ENCODE results near the gene ERCC3.

Gene ERCC3

GRCh38 chr2:127293748-127294562 is at the start of gene ERCC3:
ERCC3 (minus strand) TSS chr2:127294144; CDS start chr2:127294081, 63 bp downstream.
- DNase-seq, result peak; percentile 82 to 88

GRCh38 chr2:127343277-127343676 is 49.3 kb upstream of the ERCC3 start:
- DNase-seq, result peak in 1 of 2 experiments; percentile 9

- DNase-seq, result no peak
These were observed 48.2 kb upstream of the ERCC3 start for GRCh38 chr2:127342101-127342500.

- DNase-seq, result no peak
These were observed 38.4 kb upstream of the ERCC3 start for GRCh38 chr2:127332335-127332734.

DNA sequence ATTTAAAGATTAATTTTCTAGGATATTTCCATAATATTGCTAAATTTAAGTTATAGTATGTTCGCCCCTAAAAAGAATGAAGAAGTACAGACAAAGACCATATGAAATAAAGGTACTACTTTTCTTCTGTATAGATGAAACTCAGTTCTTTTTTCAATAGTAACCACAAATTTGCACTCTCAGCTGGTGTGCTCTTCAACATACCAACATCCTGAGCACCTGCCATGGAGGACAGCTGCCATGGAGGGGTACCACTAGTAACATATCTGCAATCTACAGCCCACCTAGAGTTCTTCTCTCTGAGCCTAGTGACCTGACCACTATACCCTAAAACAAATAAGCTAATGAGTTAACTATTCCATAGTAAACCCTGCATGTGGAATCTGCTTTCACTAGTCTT is 36.8 kb upstream of the ERCC3 start:
- no peak for DNase-seq

DNA sequence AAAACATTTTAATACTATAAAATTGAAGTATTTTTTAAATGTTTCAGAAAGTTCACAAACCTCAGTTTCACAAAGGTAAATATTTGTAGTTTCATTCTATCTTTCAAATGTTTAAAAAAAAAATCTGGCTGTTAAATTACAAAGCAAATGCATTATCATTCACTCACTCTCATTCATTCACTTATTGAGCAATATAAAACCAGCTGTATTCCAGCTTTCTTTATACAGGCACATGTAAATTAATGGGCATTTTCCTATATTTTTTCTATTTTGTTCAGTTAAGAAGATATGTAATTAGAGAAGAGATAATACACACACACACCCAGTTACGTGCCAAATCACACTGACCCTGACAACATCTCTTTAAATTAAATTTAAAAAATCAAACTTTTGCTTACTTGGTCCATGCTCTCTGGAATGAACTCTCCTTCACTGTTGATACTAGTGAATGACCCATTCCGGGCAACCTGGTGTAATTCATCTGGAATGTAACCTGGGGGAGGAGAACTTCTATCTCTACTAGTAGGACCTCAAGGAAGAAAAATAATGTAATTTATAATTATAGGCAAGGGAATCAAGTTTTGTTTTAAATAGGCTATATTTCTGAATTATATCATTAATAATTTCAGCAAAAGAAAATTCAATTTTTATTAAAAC is 32.5 kb upstream of the ERCC3 start:
- no peak for DNase-seq

DNA sequence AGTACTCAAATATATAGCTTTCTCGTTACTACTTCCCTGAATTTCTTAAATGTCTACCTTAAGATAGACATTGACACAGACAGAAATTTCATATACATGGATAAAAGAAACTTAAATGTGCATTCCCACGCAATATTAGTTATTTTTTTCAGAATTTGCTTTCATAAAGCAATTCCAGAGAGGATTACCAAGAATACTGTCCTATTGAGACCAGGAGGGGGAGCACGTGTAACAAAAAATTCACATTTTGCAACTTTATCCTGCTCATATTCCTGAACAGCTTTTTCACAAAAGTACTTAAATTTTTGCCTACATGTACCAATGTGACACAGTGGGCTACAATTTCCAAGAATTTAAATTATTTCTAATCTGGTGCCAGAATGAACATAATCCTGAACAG is 30.7 kb upstream of the ERCC3 start:
- no peak for DNase-seq

DNA sequence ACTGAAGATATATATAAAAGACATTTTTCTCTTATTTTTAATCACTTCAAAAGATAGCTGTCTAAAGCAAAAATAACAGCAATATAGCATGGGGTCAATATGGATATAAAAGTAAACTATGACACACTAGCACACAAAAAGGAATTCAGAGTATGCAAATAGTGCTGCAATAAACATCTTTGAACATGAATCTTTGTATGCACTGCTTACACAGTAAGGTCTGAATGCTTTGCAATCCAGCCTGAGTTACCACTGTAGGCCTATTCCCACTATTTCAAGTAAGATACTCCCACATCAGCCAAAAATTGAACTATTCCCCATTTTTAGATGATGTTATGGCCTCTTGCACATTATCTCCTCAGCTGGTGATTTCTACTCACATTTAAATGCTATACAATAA is 27.4 kb upstream of the ERCC3 start:
- no peak for DNase-seq

- no peak for DNase-seq
These were observed 26.8 kb upstream of the ERCC3 start for GRCh38 chr2:127320586-127321275.

GRCh38 chr2:127320067-127320466 is 26.1 kb upstream of the ERCC3 start:
- no peak for DNase-seq

GRCh38 chr2:127314193-127314988 is 20.4 kb upstream of the ERCC3 start:
- peak in 1 of 2 experiments; percentile 41 for DNase-seq

- DNase-seq, result no peak
These were observed 19.5 kb upstream of the ERCC3 start for GRCh38 chr2:127313406-127313805.

DNA sequence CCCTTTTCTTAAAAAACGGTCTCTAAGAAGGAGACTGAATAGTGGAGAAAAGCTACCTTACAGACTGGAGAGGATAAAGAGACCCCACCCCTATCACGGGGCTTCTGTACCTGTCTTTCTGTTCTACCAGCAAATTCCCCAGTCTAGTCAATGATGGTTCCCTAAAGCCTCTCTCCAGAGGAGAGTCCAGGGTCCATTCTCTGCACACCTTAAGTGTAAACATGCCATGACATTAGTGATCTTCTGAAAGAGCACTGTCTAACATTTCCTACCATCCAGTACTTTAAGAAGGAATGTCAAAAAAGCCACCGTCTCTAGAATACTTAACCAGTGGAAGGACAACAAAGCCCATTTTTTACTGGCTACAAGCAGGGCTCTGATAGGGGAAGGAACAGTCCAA is 17.0 kb upstream of the ERCC3 start:
- DNase-seq, result no peak

- no peak for DNase-seq
These were observed 15.5 kb upstream of the ERCC3 start for GRCh38 chr2:127309468-127309867.

DNA sequence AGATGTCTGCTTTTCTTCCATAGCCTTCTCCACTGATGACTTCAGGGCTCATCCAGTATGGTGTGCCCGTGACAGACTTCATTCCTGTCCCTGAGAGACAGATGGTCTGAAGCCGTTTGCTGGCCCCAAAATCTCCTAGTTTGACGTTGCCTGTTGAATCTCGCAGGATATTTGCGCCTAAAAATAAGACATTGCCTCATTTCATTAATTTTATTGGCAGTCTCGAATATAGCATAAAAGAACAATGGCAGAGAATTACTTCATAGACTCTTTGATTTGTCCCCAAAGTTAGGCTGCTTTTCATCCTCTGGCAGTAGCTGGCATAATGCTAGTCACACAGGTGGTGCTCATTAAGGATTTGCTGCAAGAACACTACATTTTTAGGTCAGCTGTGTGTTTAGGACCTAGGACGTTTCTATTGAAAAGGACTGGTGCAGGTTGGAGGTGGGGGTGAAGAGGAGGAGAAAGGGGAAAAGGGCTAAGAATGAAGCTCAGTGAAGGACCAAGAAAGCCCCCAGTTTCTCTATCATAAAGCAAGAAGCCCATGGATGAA is 14.7 kb upstream of the ERCC3 start:
- DNase-seq, result no peak

DNA sequence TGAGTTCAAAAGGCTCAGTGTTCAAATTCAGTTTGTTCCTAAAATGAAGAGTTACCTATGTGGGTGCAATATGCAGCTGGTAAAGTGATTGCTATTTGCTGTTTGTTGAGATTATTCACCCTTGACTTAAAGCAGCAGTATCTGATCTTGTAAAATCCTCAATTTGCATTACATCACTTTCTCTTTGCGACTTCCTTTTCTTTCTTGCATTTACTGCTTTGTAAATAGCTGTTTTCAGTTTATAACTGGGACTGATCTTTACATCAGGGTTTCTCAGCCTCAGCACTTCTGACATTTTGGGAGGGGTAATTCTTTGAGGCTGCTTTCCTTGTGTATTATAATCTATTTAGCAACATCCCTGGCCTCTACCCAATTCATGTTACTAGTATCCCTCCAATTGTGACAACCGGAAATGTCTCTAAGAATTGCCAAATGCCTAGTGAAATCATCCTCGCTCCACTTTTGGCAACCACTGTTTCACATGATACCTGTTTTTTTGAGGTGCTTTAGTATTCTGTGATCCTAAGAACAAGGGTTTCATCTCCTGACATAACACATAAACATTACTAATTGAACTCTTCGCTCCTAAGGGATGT is 12.1 kb upstream of the ERCC3 start:
- no peak for DNase-seq

- no peak for DNase-seq
These were observed 8.2 kb upstream of the ERCC3 start for GRCh38 chr2:127302168-127302567.

DNA sequence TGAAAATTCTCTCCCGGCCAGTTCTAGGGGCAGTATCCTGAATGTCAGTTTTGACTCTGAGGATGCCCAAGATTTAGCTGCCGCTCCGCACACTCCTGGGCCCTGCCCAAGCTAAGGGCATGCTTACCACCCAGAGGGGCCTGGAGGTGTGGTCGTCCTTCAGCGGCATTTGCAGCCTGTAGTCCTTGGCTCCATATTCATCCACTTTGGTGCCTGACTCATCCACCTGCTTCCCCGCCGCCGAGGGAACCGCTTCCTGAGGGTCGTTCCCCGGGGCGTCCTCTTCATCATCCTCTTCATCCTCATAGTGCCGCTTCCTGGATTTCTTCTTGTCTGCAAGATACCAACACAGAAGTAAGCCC is 577 bp downstream of the ERCC3 start:
- no peak for DNase-seq

- DNase-seq, result no peak
These were observed 5.7 kb downstream of the ERCC3 start for GRCh38 chr2:127288274-127288673.

DNA sequence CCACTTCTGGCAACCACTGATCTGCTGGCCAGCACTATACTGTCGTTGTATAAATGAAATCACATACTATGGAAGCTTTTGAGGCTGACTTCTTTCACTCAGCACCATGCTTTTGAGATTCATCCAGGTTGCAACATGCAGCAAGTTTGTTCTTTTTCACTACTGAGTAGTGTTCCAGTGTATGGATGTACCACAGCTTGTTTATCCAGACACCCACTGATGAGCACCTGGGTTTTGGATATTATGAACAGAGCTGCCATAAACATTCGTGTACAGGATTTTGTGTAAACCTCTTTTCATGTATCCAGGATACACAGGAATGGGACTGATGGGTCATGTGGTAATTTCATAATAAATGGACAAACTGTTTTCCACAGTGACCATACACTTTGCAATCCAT is 10.7 kb downstream of the ERCC3 start:
- no peak for DNase-seq

DNA sequence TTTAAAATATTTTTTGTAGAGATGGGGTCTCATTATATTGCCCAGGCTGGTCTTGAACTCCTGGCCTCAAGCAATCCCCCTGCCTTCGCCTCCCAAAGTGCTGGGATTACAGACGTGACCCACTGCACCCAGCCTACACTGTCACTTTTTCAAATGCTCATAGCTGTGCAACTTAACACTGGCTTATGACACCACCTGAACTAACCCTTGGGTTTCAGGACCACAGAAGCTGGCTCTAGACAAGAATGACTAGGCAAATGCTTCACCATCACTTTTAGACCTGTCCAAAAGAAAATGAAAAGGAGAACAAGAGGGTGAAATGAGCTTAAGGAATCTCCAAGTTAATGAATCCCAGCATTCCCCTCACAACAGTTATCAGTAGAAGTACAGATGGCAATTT is 13.3 kb downstream of the ERCC3 start:
- no peak for DNase-seq

- DNase-seq, result no peak
These were observed 14.2 kb downstream of the ERCC3 start for GRCh38 chr2:127279781-127280180.
